Erythroblast (primary cell): ENCODE results near the gene PAPSS2.

ENCODE experiments used
- GATA1 ChIP-seq: IDR thresholded peaks from 2 replicates; pipeline ENCODE4 v1.6.1; 2011; ENCODE audit warnings: low read depth, mild to moderate bottlenecking, control low read depth, low read length, moderate library complexity
- POLR2A ChIP-seq: IDR thresholded peaks from 2 replicates; pipeline ENCODE4 v1.6.1; 2011; ENCODE audit warnings: mild to moderate bottlenecking, low read length

DNA sequence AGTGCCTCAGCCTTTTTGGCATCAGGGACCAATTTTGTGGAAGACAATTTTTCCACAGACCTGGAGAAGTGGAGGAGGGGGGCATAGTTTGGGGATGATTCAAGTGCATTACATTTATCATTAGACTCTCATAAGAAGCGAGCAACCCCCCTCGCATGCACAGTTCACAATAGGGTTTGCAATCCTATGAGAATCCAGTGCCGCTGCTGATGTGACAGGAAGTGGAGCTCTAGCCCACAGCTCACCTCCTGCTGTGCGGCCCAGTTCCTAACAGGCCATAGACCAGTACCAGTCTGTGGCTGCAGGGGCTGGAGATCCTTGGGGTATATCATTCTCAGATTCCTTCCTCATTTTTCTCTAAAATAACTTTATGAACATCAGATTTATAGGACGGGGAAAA is 107.6 kb downstream of the PAPSS2 start:
- TF ChIP-seq POLR2A (no peak), GATA1 (no peak)
